Testis (tissue), 3 donors: ENCODE data around the gene ZNF221. TPM values are rescaled to one million over a fixed set of nuclear protein-coding genes. Genes with fewer than 3 reads are reported as not detected.

Source experiments
- DNase-seq: peaks from one replicate; pipeline ENCODE4 v3.0.0-alpha.2; 2019
- H3K27ac ChIP-seq, 2 donors: fragments of 200-600 bp; sonication (generic); one replicate each; pipeline ENCODE4 v1.5.1; 2019
- H3K27me3 ChIP-seq: fragments of 200-600 bp; sonication (generic); one replicate; pipeline ENCODE4 v1.5.1; 2019
- H3K36me3 ChIP-seq: fragments of 200-600 bp; sonication (generic); one replicate; pipeline ENCODE4 v1.5.1; 2017; ENCODE audit warnings: low read depth; ENCODE audit errors: missing control alignments
- H3K4me1 ChIP-seq: fragments of 200-600 bp; sonication (generic); one replicate; pipeline ENCODE4 v1.5.1; 2019
- H3K4me3 ChIP-seq, 2 donors: fragments of 200-600 bp; sonication (generic); one replicate each; pipeline ENCODE4 v1.5.1; 2017 to 2019
- H3K9me3 ChIP-seq: fragments of 200-600 bp; sonication (generic); one replicate; pipeline ENCODE4 v1.5.1; 2017
- POLR2A ChIP-seq: fragments of 450-650 bp; IDR thresholded peaks from one replicate; pipeline ENCODE4 v1.6.1; 2017; ENCODE audit warnings: antibody characterized with exemption, mild to moderate bottlenecking, moderate library complexity
- WGBS, 2 donors: methylation state at CpG; one replicate each; pipeline ENCODE4 v1.1.5; 2018; 5-methylcytosine and 5-hydroxymethylcytosine counted together
- intact Hi-C: fragments of 100-400 bp; cut with DNase I; formaldehyde crosslinking; loops from one replicate; pipeline ENCODE4 v1.15.1; 2023; ENCODE audit warnings: low total_unique reads
- polyA plus RNA-seq: library from polyadenylated mRNA; stranded (reverse); fragments of 350-450 nt; fragmentation: Illumina TruSeq; extraction: RNeasy Lipid Tissue Mini Kit (QIAGEN cat#74804); gene quantifications from one replicate; pipeline ENCODE4 v1.2.3, GENCODE V29; 2014; ENCODE audit warnings: low read depth, low replicate concordance; ENCODE audit not compliant: insufficient read depth
- total RNA-seq, 2 donors: library from RNA; depleted of rRNA; stranded (reverse); fragments of >200 nt; gene quantifications; one replicate each; pipeline ENCODE4 v1.2.3, GENCODE V29; 2016
- TF ChIP-seq, protein P1 (sequence below), 3 experiments: fragments of 450-650 bp in 2 of 3; fragments of 200-600 bp in 1 of 3; sonication (generic) in 1 of 3; IDR thresholded peaks; one replicate each; pipeline ENCODE4 v1.5.1; 2016 to 2019; ENCODE audit warnings: antibody characterized with exemption in 3 of 3, mild to moderate bottlenecking in 2 of 3, moderate library complexity in 1 of 3

The ZNF221 gene
- total and polyA plus RNA-seq, 3 donors from 2014 or later, result 2.2 to 9.1 (median 8.1) TPM

DNA sequence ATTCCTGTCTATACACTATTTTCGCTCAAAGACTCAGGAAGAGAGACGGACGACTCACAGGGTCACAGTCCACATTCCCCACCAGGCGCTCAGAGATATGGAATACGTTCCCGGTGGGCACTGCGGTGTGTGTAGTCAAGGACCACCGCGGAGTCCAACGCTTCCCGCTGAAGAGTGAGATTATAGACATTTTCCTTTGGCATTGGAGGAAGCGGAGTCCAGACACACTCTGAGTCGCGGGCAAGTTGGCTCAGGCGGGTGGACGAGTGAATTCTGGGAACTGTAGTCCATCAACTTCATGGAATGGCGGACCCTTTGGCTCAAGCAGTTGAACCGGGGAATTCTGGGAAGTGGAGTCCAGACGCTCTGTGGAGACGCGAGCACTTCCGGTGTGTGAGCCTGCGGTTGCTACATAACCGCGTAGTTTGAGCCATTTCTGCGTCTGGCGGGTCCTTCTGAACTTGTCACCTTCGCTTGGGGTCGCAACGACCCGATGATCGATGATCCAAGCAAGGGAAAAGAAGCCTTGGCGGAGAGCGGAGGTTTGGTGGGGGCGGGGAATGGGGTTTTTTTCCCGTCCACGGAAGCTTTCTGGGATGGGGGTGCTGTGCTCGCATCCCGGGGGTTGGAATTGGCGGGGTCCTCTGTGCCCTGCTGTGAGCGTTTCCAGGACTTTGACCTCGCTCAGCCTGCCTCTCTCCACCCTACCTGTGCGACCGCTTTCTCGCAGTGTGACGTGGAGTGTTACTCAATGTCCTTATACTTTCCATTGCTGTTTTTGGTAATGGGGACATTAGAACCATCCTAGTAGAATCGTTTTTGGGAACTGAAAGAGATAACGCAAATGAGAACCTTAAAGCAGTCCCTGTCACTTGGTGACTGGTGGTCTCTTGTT lies 51.8 kb downstream of the ZNF221 start, which contains the start of gene ZNF230:
Gene ZNF230, plus strand, starts transcription at position 392 of the 895 bp plus-strand sequence. CDS start 4,122 bp downstream, outside the sequence.
- TF ChIP-seq, protein P1, sequence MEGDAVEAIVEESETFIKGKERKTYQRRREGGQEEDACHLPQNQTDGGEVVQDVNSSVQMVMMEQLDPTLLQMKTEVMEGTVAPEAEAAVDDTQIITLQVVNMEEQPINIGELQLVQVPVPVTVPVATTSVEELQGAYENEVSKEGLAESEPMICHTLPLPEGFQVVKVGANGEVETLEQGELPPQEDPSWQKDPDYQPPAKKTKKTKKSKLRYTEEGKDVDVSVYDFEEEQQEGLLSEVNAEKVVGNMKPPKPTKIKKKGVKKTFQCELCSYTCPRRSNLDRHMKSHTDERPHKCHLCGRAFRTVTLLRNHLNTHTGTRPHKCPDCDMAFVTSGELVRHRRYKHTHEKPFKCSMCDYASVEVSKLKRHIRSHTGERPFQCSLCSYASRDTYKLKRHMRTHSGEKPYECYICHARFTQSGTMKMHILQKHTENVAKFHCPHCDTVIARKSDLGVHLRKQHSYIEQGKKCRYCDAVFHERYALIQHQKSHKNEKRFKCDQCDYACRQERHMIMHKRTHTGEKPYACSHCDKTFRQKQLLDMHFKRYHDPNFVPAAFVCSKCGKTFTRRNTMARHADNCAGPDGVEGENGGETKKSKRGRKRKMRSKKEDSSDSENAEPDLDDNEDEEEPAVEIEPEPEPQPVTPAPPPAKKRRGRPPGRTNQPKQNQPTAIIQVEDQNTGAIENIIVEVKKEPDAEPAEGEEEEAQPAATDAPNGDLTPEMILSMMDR (IDR thresholded peaks at IDR 0.05), result no peak
- TF ChIP-seq POLR2A, result no peak
- DNase-seq, result peak; percentile 99
- intact Hi-C loops, result no loop called here
- H3K27me3 ChIP-seq, result no peaks in the 10 kb centered on the region
- H3K4me3 ChIP-seq, result peak within 1 kb of the TSS; percentile 73 to 87
- peak within 1 kb of the TSS; percentile 33 to 46 for H3K27ac ChIP-seq
- WGBS, 2 donors, result 0% methylated on average over 26 to 48 of the region's 48 CpGs
- no peaks in the 10 kb centered on the region for H3K36me3 ChIP-seq
- H3K9me3 ChIP-seq, result no peaks in the 10 kb centered on the region
- H3K4me1 ChIP-seq, result peaks cover 3% of the 10 kb centered on the region

DNA sequence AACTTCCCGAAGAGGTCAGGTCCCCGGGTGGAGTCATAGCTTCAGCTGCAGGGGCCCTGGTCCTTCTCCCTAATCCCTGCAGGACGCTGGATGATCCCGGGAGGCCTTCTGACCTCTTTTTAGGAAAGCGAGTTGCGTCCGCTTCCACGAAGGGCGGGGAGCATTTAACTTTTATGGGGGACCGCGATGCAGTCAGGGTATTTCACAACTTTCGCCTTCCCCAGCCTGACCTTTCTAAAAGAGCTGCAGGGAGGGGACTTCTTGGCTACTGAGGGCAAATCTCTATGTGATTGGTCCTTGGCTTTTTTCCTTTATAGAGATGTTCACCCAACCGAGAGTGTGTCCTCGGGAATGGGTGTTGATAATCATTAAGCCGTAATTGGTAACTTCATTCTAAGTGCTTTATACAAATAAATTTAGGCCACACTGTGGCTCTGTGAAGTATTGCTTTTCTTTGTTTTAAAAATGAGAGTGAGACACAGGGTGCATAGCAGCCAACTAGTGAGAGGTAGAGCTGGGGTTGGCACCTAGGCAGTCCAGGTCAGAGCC lies 52.5 kb downstream of the ZNF221 start:
- H3K27ac ChIP-seq, result peak overlapping the region; percentile 33 to 46
- H3K4me1 ChIP-seq, result peaks cover 3% of the 10 kb centered on the region
- DNase-seq, result peak; percentile 33
- WGBS, 2 donors, result 1 to 2% methylated on average over 15 of the region's 15 CpGs
- no peaks in the 10 kb centered on the region for H3K9me3 ChIP-seq
- intact Hi-C loops, result no loop called here
- H3K36me3 ChIP-seq, result no peaks in the 10 kb centered on the region
- no peaks in the 10 kb centered on the region for H3K27me3 ChIP-seq
- H3K4me3 ChIP-seq, result peak overlapping the region; percentile 73 to 87
- no peak for TF ChIP-seq POLR2A
- TF ChIP-seq, protein P1 (IDR thresholded peaks at IDR 0.05), result no peak

DNA sequence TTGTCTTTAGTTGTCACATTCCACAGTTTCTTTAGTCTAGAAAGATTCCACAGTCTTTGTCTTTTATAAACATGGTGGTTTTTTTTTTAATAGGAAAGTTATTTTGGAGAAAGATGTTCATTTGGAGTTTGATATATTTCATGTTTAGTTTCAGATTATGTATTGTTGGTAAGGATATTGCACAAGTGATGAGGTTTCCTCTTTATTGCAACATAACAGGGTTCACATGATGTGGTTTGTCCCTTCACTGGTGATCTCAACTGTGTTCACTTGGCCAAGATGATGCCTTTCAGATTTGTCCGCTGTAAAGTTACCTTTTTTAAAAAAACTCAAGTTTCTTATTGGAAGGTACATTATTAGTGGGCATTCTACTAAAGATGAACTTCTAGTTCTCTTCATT lies 54.9 kb downstream of the ZNF221 start:
- TF ChIP-seq, protein P1 (IDR thresholded peaks at IDR 0.05), result no peak
- no peak for TF ChIP-seq POLR2A
- intact Hi-C loops, result no loop called here
- peaks cover 4% of the 10 kb centered on the region for H3K36me3 ChIP-seq
- no peak overlapping the region for H3K4me3 ChIP-seq
- no peak overlapping the region for H3K27ac ChIP-seq
- H3K9me3 ChIP-seq, result no peaks in the 10 kb centered on the region
- no peak for DNase-seq
- H3K4me1 ChIP-seq, result peaks cover 3% of the 10 kb centered on the region
- H3K27me3 ChIP-seq, result no peaks in the 10 kb centered on the region
- 72 to 93% methylated on average over 1 of the region's 1 CpG for WGBS, 2 donors

DNA sequence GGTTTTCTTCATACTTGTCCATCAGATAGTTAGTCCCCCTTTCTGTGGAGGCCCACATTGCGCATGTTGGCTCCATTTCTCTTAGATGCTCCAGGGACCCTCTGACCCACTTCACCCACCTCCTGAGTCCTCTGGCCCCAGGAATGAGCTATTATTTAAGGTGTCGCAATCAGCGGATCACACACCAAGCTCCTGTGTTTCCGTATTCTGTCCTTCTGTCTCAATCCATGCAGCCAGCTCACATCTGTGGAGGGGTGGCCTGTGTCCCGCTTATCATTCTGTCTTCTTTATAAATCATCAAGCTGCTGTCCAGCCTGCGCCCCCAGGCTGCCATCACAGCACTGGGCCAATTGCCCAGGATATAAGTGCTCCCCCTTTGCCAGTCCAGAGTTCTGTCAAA lies 56.4 kb downstream of the ZNF221 start:
- intact Hi-C loops, result no loop called here
- no peak for DNase-seq
- no peak for TF ChIP-seq POLR2A
- TF ChIP-seq, protein P1 (IDR thresholded peaks at IDR 0.05), result no peak
- H3K36me3 ChIP-seq, result peaks cover 7% of the 10 kb centered on the region
- no peak overlapping the region for H3K4me3 ChIP-seq
- no peaks in the 10 kb centered on the region for H3K9me3 ChIP-seq
- WGBS, 2 donors, result 97 to 98% methylated on average over 6 of the region's 6 CpGs
- no peaks in the 10 kb centered on the region for H3K27me3 ChIP-seq
- no peak overlapping the region for H3K27ac ChIP-seq
- H3K4me1 ChIP-seq, result peaks cover 3% of the 10 kb centered on the region
